HG03469 (cell line): Measurements from ENCODE around the gene LONRF2.

Experiments
- ATAC-seq: cut with Tn5 transposase; IDR thresholded peaks from one replicate; pipeline ENCODE4 v1.9.1; 2021; ENCODE audit warnings: mild to moderate bottlenecking, moderate library complexity, moderate number of reproducible peaks; ENCODE audit not compliant: unreplicated experiment

Gene LONRF2

DNA sequence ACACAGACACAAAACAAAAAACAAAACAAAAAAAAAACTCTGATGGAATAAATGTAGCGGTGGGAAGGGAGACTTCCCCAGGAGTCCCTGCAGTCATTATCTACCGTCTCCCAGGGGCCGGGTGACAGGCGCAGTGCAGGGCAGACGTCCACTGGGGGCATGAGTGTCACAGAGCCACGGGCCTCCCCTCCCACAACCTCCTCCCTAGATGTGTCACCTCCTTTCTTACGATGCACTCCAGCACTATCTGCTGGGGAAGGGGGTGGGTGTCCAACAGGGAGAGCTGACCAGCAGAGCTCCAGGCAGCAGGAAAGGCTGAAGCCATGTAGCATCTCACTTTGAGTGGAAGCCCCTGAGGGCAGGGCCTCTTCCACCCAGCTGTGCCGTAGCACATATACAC, 84.5 kb downstream of the LONRF2 start:
- ATAC-seq: no peak

DNA sequence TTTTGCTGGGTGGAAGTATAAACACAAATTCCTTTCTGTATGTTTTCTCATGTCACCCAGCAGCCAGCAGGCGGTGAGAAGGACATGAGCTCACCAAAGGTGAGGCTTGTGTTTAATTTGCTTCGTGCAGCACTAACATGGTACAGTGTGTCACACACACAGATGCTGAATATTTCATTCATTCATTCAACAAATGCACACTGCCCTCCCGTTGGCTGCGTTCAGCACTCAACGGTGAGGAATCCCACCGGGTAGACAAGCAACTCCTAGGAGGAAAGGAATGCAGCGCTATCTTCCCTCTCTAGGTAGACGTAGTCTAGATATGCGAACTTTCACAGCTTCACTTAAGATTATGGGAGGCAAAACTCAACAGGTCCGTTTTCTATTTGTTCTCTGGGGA, 85.1 kb downstream of the LONRF2 start:
- no peak for ATAC-seq

DNA sequence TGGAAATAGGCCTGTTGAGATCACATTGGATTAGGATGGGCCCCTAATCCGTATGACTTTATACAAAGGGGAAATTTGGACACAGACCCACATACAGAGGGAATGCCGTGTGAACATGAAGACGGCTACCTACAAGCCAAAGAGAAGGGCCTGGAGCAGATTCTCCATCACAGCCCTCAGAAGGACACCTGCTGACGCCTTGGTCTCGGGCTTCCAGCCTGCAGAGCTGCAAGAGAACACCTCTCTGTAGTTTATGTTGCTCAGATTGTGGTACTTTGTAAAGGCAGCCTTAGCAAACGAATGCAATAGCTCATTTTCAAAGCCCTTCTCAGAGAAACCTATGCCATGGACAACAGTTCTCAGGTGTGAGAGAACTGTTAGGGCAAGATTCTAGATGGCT, 86.1 kb downstream of the LONRF2 start:
- no peak for ATAC-seq

DNA sequence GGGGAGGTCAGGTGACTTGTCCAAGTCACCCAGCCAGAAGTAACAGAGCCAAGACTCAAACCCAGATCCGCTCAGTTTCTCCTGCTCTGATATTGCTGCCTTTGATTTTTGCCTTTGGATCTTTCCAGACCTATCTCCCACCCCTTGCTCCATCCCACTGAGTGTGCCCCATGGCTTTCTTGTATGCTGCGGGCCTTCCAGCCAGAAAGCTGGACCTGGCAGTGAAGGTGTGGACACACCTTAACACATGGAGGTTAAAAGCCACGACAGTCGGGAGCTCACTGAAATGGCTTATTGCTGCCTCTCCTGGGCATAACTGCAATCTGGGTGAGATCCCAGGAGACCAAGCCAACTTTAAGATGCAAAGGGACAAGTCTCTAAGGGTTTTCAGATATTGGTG, 86.7 kb downstream of the LONRF2 start:
- ATAC-seq: no peak

DNA sequence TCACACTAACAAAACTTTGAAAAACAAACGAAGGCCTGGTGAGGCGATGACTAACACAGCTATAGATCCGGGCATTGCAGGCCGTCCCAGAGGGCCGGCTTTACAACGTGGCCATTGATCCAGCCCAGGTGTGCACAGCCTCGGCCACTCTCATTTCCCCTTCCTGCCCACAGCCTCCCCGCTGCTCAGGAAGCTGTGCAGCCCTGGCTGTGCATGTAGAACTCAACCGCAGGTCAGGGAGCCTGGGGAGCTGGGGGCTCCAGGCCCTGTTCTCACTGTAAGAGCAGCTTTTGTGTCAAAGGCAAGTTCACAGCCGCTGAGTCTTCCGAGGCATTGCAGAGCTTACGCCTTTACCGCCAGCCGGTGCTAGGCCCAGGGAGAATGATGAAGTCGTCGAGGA, 87.2 kb downstream of the LONRF2 start:
- ATAC-seq: peak; percentile 93

DNA sequence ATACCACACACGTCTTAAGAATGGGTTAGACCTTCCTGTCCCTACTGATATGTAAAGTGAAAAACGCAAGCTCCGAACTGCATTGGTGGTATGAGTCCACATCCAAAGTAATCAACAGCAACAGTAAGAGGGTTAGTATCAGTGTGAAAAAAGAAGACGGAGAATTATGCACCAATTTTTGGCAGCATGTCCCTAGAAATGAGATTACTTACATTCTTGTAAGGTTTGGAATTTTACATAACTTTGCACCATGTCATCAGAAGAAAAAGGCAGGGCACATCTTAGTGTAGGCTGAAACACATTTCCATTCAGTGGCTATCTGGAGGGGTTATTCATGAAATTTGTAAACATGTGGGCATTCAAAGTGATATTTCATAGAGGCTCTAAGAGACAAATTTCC, 88.2 kb downstream of the LONRF2 start:
- ATAC-seq: no peak

DNA sequence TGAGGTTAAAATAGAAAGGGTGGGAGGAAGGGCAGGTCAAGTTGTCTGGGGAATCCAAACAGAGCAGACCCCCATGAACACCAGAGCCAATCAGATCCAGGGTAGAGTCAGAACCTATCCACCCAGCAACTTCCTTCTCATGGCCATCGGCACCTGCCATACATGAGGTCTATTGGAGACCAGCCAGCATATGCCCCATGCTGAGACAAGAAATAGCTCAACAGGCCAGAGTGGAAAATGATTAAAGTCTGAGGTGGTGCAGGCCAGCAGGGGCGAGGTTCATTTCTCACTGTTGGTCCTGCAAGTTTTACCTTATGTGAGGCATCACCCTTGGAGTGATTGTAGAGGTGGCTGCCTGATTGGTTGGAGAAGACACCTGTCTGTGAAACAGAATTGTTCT, 89.2 kb downstream of the LONRF2 start:
- ATAC-seq: no peak

DNA sequence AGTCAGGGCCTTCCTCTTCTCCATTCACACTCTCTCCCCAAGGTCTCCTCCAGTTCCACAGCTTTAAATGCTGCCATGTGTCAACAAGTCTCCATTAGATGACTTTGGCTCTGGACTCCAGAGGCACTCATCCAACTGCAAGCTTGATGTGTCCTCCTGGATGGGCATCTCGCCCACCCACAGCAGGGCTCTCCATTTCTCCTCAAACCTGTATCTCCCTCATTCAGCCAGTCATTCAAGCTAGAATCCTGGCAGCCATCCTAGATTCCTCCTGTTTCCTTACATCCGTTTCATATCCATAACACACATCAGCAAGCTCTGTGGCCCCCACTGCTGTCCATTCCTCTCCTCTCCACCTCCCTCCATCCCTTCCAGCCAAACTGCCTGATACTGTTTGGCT, 91.5 kb downstream of the LONRF2 start:
- no peak for ATAC-seq

DNA sequence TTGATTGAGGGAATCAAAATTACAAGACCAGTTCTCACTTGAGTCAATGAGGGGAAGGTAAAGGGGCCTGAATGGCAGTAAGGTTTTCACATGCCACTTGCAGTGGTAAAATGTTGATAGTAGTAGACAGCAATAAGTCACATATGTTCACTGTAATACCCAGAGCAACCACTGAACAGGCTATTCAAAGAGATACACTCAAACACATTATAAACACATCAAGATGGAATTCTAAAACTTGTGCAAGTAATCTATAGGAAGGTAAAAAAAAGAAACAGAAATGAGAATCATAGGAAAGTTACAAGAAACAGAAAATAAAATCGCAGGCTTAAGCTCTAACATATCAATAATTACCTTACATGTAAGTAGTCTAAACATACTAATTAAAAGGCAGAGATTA, 93.3 kb downstream of the LONRF2 start:
- ATAC-seq: no peak

DNA sequence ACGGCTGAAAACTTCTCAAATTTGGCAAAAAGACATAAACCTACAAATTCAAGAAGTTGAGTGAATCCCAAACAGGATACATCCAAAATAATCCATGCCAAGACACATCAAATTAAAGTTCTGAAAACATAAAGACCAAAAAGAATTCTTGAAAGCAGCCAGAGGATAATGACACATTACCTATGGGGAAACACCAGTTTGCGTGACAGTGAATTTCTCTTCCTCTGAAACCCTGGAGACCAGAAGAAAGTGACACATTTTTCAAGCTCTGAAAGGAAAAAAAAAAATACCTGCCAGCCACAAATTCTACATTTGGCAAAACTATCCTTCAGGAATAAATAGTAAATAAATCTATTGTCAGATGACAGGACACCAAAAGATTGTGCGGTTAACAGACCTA, 93.9 kb downstream of the LONRF2 start:
- no peak for ATAC-seq

DNA sequence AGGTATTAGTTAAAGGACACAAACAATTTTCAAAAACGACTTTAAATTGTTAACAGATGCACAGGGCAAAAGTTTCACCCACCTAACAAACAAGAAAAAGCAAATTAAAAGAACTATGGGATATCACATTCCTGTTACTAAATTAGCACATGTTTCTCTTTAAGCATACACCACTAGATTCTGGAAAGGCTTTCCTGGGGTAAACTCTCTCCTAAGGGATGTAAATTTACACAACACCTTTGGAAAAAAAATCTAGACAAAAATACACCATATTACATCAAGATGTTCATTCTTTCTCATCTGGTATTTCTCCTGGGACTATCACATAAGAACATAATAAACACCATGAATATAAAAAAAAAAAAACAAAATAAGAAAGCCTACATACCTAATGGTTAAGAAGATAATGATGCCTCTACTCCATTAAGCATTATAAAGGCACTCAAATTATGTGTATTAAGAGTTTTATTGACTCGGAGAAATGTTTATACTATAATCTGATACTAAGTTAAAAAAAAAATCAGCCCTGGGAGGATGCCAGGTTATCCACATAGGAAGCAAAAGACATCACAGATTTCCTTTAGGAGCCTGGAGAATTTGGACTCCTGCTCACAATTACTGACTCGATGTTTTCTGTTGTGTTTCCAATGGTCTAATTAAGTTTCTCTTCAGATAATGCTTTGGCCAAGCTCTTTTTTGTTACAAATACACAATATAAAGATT, 97.2 kb downstream of the LONRF2 start:
- ATAC-seq: no peak

DNA sequence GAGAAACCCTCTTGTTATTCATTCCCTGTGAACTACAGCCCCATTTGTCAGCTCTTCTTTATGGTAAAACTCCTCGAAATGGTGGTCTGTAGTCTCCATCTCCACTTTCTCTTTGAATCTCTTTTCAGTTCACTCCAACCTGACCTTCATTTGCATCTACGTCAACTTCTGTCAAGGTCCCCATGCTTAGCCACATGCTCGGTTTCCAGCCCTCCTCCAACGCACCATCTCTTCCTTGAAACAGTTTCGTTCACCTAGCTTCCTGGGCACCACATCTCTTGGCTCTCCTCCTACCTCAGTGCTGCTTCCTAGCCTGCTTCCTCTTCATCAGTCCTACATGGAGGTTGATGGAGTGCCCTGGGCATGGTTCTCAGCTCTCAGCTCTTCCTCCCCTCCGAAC, 98.8 kb downstream of the LONRF2 start:
- ATAC-seq: no peak
